Head of caudate nucleus (tissue), 42 donors: ENCODE results near the gene ADCY3.

ENCODE experiments used
- DNase-seq, 42 donors: peaks; one replicate each; pipeline versions ENCODE4 v3.0.0 to v3.0.0-alpha.2; 2020 to 2021; ENCODE audit warnings: mixed read lengths in 7 of 42
- intact Hi-C: fragments of 100-400 bp; cut with DNase I; formaldehyde crosslinking; loops from one replicate; pipeline ENCODE4 v1.15.0; 2022

The ADCY3 gene

GRCh38 chr2:24910245-24910644 lies 9.8 kb downstream of the ADCY3 start:
- peak in 2 of 42 donors; percentile 19 to 25 for DNase-seq
- intact Hi-C loops = no loop called here

DNA sequence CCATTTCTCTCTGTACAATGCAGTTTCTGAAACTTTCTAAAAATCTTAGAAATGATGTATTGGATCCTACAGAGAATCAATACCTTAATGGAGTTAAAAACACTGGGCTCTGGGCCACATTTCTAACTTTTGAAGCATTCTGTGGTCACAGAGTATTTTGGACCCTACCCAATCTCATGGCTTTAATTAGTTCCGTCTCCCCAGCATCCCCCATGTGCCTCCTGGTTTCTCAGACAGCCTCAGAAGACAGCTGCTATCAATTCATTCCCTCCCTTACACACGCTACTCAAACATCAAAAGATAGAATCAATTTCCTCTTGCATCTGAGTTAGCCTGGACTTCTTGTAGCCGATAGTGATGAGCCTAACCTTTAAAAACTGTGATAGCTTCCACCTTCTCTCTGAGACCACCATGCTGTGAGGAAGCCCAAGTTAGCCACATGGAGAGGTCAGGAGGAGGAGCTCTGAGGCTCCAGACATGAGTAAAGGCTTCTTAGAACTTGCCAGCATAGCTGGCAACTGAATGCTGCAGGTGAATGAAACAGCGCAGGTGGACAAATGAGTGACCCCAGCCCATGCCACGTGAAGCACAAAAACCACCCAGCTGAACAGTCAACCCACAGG lies 10.4 kb downstream of the ADCY3 start:
- intact Hi-C loops = no loop called here

DNA sequence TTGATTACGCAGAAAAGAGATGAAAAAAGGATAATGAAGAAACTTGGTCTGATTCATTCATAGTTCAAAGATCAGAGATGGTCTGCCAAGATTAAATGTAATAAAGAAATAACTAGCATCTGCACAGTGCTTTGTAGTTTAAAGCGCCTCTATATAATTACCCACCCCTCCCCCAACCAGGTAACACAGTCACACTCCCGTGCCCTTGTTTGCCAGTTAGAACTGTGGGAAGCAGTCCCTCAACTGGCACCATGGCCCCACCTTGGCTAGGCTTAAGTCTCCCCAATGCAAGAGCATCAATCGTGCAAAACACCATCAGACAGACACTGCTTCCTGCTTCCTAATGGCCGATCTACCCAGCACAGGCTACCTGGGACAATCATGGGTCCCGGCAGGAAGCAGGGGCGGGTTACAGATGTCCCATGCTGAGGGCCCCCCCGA lies 11.6 kb downstream of the ADCY3 start:
- peak in 3 of 42 donors; percentile 9 to 16 (median 14) for DNase-seq
- intact Hi-C loops = no loop called here

More for the DNA sequence above, 10.4 kb downstream of the ADCY3 start:
- peak in 2 of 42 donors; percentile 7 to 10 for DNase-seq

DNA sequence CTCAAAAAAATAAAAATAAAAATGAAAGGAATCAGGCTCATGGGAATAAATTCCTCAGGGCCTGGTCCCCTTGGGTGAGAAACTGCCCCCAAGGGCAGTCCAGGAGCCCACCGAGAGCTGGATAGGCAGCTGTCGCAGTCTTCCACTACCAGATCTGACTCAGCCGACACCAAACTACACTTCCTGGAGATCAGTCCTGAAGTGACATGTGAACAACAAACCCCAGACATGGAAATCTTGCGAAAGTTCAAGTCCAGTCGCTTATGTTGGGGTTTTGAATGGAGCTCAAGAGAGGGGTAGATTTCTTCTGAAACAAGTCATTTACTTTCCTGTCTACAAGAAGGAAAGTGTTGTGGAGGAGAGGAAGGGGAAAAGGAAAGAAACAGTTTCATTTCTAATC lies 12.9 kb downstream of the ADCY3 start:
- no peak for DNase-seq
- intact Hi-C loops = no loop called here

DNA sequence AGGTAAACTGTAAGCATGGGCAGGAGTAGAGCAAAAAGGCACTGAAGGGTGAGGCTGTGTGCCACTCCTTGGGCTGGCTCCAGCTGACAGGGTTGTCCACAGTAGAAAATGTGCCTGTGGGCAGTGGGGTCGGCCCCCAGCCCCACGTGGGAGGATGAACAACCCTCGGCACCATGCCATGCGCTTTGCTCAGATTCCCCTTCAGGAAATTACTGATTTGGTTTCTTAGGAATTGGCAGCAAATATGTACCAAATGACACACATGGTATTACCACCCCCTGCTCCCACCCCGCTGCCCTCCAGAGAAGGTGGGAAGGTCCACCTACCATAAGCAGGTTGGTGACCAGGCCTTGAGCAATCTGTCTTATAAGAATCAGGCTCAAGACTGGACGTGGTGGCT lies 13.6 kb downstream of the ADCY3 start:
- no peak for DNase-seq
- intact Hi-C loops = no loop called here

GRCh38 chr2:24903161-24904103 lies 16.6 kb downstream of the ADCY3 start:
- peak in 13 of 42 donors; percentile 31 to 77 (median 53) for DNase-seq

DNA sequence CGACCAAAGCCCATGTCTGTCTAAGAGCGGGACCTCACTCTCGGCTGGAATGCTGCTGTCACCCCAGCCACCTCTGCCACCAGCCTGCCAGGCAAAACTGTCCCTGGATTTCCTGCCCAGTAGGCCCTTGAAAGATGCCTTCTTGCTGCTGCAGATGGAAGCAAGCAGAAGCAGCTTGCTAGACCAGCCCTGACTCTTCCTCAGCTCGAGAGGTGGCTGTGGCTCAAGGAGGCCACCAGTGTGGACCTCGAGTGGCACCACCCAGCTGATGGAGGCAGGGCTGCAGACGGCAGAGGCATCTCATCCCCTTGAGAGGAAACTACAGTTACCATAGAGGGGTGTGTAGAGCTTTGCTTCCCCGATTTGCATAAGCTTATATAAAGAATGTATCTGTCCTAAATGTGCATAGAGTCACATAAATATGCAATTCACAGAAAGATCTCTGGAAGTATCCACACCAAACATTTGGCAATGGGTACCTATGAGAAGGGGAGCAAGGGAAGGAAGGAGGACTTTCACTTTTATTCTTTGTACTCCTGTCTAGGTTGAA lies 20.6 kb downstream of the ADCY3 start:
- intact Hi-C loops = no loop called here
- DNase-seq = peak in 1 of 42 donors; percentile 26

More at GRCh38 chr2:24903161-24904103, 16.6 kb downstream of the ADCY3 start:
- intact Hi-C loops = no loop called here

GRCh38 chr2:24898122-24899109 lies 21.6 kb downstream of the ADCY3 start:
- intact Hi-C loops = no loop called here
- peak in 8 of 42 donors; percentile 25 to 59 (median 51) for DNase-seq

GRCh38 chr2:24894750-24895149 lies 25.3 kb downstream of the ADCY3 start:
- no peak for DNase-seq
- intact Hi-C loops = no loop called here

DNA sequence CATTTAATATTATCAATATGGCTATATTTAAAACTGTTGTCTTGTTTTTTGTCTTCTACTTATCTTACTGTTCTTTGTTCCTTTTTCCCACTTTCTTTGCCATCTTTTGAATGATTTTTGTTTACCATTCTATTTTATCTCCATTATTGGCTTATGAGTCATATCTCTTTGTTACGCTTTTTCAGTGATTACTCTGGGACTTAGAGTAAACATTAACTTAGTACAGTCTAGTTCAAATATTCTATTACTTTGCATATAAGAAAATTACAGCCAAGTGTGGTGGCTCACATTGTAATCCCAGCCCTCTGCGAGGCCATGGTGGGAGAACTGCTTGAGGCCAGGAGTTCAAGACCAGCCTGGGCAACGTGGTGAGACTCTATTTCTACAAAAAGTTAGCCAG lies 26.1 kb downstream of the ADCY3 start:
- no peak for DNase-seq
- intact Hi-C loops = no loop called here

DNA sequence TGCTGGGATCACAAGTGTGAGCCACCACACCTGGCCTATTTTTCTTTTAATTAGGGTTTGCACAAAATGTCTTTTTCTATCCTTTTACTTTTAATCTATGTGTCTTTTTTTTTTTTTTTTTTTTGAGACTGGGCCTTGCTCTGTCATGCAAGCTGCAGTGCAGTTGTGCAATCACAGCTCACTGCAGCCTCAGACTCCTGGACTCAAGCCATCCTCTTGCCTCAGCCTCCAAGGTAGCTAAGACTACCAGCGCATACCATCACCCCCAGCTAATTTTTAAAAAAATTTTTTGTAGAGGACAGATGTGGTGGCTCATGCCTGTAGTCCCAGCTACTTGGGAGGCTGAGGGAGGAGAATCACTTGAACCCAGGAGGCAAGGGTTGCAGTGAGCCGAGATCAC lies 27.1 kb downstream of the ADCY3 start:
- intact Hi-C loops = no loop called here
- no peak for DNase-seq

GRCh38 chr2:24891201-24891600 lies 28.8 kb downstream of the ADCY3 start:
- no peak for DNase-seq
- intact Hi-C loops = no loop called here

DNA sequence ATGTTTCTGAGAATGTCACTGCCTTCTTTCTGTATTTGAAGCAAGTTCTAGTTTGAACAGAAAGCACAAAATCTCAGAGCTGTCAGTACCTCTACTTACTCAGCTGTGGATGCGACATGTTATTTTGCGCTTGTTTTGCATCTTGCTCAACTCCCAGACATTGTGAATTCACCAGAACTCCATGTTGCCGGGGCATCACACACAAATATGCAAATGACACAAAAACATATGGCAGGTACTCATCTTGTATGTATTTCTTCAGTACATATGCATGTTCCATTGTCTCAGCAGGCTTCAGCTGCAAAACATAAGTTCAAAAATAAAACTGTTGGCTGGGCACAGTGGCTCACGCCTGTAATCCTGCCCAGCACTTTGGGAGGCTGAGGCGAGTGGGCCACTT lies 30.8 kb downstream of the ADCY3 start:
- DNase-seq = no peak
- intact Hi-C loops = no loop called here

DNA sequence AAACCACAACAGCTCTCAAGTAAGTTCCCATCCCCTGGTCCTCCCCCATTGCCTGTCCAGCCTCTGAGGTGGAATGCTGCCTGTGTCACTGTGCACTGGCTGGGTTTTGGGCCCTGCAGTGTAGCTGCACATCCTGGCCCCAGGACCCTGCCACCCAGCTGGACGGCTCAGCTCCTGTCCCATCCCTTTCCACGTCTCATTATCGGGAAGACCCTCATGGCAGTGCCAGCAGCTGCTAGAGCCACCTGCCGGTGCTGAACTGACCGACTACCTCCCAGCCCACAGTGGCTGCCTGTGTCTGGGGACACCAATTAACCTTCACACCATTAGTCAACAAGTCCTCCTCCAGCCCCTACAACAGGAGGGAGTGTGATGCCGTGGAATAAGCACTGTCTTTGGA lies 31.9 kb downstream of the ADCY3 start:
- intact Hi-C loops = no loop called here
- no peak for DNase-seq

- no peak for DNase-seq
Measured at GRCh38 chr2:24887307-24887874, 32.6 kb downstream of the ADCY3 start.

GRCh38 chr2:24886691-24887304 lies 33.2 kb downstream of the ADCY3 start:
- DNase-seq = peak in 18 of 42 donors; percentile 26 to 68 (median 42)
- intact Hi-C loops = no loop called here

More at GRCh38 chr2:24887307-24887874, 32.6 kb downstream of the ADCY3 start:
- intact Hi-C loops = no loop called here

GRCh38 chr2:24886126-24886501 lies 33.9 kb downstream of the ADCY3 start:
- no peak for DNase-seq

More at GRCh38 chr2:24886126-24886501, 33.9 kb downstream of the ADCY3 start:
- intact Hi-C loops = no loop called here
